HL-60 (cell line): ENCODE measurements around the gene SCAF11.

ENCODE experiments used
- DNase-seq, 2 experiments: peaks; one replicate each; pipeline ENCODE4 v3.0.0-alpha.2; 2010 to 2020; ENCODE audit warnings: low read depth in 1 of 2, low spot score in 1 of 2
- H3K27ac ChIP-seq: fragments of 250-450 bp; sonication (Bioruptor Pico); replicated peaks from 2 replicates; pipeline ENCODE4 v1.5.1; 2020; ENCODE audit warnings: mild to moderate bottlenecking, moderate library complexity
- H3K27me3 ChIP-seq: fragments of 250-450 bp; sonication (Bioruptor Pico); 2 replicates; pipeline ENCODE4 v1.5.1; 2021; ENCODE audit warnings: mild to moderate bottlenecking, moderate library complexity; ENCODE audit not compliant: insufficient read depth, poor library complexity, severe bottlenecking
- H3K4me3 ChIP-seq: replicated peaks from 2 replicates; pipeline ENCODE4 v1.5.1; 2011; ENCODE audit warnings: mild to moderate bottlenecking, control low read depth, low read length; ENCODE audit not compliant: insufficient read depth
- CTCF ChIP-seq: IDR thresholded peaks from one replicate; pipeline ENCODE4 v1.5.1; 2011; ENCODE audit warnings: low read length, control low read depth, inconsistent platforms; ENCODE audit not compliant: insufficient read depth
- GABPA ChIP-seq: IDR thresholded peaks from 2 replicates; pipeline ENCODE4 v1.6.1; 2012; ENCODE audit warnings: low read depth
- POLR2AphosphoS5 ChIP-seq: IDR thresholded peaks from 2 replicates; pipeline ENCODE4 v1.6.1; 2012; ENCODE audit warnings: low read depth
- REST ChIP-seq: IDR thresholded peaks from 2 replicates; pipeline ENCODE4 v1.6.1; 2012; ENCODE audit warnings: low read depth; ENCODE audit not compliant: insufficient replicate concordance
- SPI1 ChIP-seq: IDR thresholded peaks from 2 replicates; pipeline ENCODE4 v1.6.1; 2012; ENCODE audit warnings: low read depth, mild to moderate bottlenecking, borderline replicate concordance

Gene SCAF11

GRCh38 chr12:45974171-45974719 lies 16.1 kb downstream of the SCAF11 start:
- no peak overlapping the region for H3K27ac ChIP-seq
- DNase-seq, result no peak
- TF ChIP-seq REST (no peak), CTCF (no peak), POLR2AphosphoS5 (no peak), SPI1 (no peak), GABPA (no peak)
- H3K27me3 ChIP-seq, result no peaks in the 10 kb centered on the region
- no peak overlapping the region for H3K4me3 ChIP-seq

- no peaks in the 10 kb centered on the region for H3K27me3 ChIP-seq
- H3K4me3 ChIP-seq, result no peak overlapping the region
- no peak for TF ChIP-seq SPI1
- no peak for DNase-seq
- H3K27ac ChIP-seq, result no peak overlapping the region; the same call in 1 of the 2 replicates
Observed at GRCh38 chr12:45973526-45973925, 16.8 kb downstream of the SCAF11 start.

- Histone ChIP-seq H3K4me3 (no peak overlapping the region), H3K27ac (no peak overlapping the region), H3K27me3 (no peaks in the 10 kb centered on the region)
- DNase-seq, result no peak
- TF ChIP-seq GABPA (no peak), SPI1 (no peak), POLR2AphosphoS5 (no peak), REST (no peak), CTCF (no peak)
Observed at GRCh38 chr12:45970391-45970790, 20.0 kb downstream of the SCAF11 start.

GRCh38 chr12:45969084-45969483 lies 21.3 kb downstream of the SCAF11 start:
- no peak overlapping the region for H3K27ac ChIP-seq
- no peak overlapping the region for H3K4me3 ChIP-seq
- H3K27me3 ChIP-seq, result no peaks in the 10 kb centered on the region
- TF ChIP-seq SPI1 (no peak), CTCF (no peak), POLR2AphosphoS5 (no peak), GABPA (no peak), REST (no peak)
- no peak for DNase-seq
